A549 (cell line): Measurements from ENCODE around the gene STEAP1.
"Not testable (repeated sequence)": the region's sequence is repeated elsewhere in the genome, so short reads cannot be mapped to it uniquely, and the experiment has no call there.

ENCODE experiments used
- CTCF ChIP-seq: fragments of >200 bp; sonication (Bioruptor Twin); formaldehyde crosslinking; IDR thresholded peaks from 3 replicates; pipeline ENCODE4 v1.5.1; 2016
- FOSL2 ChIP-seq, 2 experiments: fragments of 450-650 bp in 1 of 2; fragments of >200 bp in 1 of 2; sonication (Bioruptor Twin) in 1 of 2; formaldehyde crosslinking; IDR thresholded peaks; 2 replicates each; pipeline versions ENCODE4 v1.5.0 to v1.6.1; 2016 to 2020; ENCODE audit warnings: mild to moderate bottlenecking in 1 of 2, moderate library complexity in 1 of 2
- POLR2A ChIP-seq: IDR thresholded peaks from 2 replicates; pipeline ENCODE4 v1.6.1; 2012; ENCODE audit warnings: mild to moderate bottlenecking, low read length

DNA sequence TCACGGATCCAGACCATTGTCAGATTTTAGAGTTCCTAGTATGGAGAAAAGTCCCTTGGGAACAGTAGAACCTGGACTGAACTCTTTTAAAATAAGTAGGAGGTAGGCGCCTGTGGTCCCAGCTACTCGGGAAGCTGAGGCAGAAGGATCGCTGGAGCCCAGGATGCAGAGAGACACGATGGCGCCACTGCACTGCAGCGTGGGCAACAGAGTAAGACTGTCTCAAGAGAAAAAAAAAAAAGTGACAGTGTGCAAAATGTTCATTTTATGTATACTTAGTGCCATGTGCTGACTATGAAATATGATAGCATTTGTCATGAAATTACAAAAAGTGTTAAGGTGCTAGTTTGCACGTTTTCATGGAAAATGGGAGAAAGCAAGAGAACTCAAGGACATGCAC is 22.5 kb upstream of the STEAP1 start:
- not testable (repeated sequence) for TF ChIP-seq FOSL2 (IDR thresholded peaks at IDR 0.05); FOSL2 (CRISPR knock-in tag; IDR thresholded peaks at IDR 0.05); CTCF; POLR2A
